IMR-90 (cell line): Measurements from ENCODE around the gene COPS4. TPM values are rescaled to one million over a fixed set of nuclear protein-coding genes. Genes with fewer than 3 reads are reported as not detected.

Experiments used
- ATAC-seq: fragments of 200-7000 bp; cut with Tn5 transposase; 2 replicates; pipeline ENCODE4 v1.9.1; 2020; ENCODE audit warnings: low read depth, mild to moderate bottlenecking, moderate library complexity
- BruUV-seq: library from RNA; stranded (reverse); fragments of 400-500 nt; replicated peaks from 2 replicates; lab custom pipeline; 2021; lab: Mats Ljungman, UMichigan
- CTCF ChIA-PET: fragments of 300-600 bp; formaldehyde crosslinking; extraction: SDS; loops from one replicate; lab custom pipeline; 2021; ENCODE audit warnings: antibody characterized with exemption; lab: Yijun Ruan, JAX
- POLR2A ChIA-PET: fragments of 300-600 bp; sonication (Branson Sonifier 250); formaldehyde crosslinking; loops from one replicate; lab custom pipeline; 2022; ENCODE audit warnings: antibody characterized with exemption; ENCODE audit not compliant: unreplicated experiment; lab: Charles Lee
- DNase-seq: peaks from one replicate; pipeline ENCODE4 v3.0.0; 2013
- H2AFZ ChIP-seq: replicated peaks from 2 replicates; pipeline ENCODE3; 2013; ENCODE audit warnings: low read length, mild to moderate bottlenecking; ENCODE audit not compliant: poor library complexity
- H2AK5ac ChIP-seq: 2 replicates; pipeline ENCODE4 v1.6.1; 2013; ENCODE audit warnings: low read depth, low read length, inconsistent platforms
- H2AK9ac ChIP-seq: replicated peaks from 2 replicates; pipeline ENCODE3; 2013; ENCODE audit warnings: mild to moderate bottlenecking, low read depth, low read length, moderate library complexity; ENCODE audit not compliant: poor library complexity
- H2BK120ac ChIP-seq: 2 replicates; pipeline ENCODE4 v1.6.1; 2013; ENCODE audit warnings: low read depth, low read length, inconsistent platforms
- H2BK15ac ChIP-seq: 3 replicates; pipeline ENCODE4 v1.6.1; 2013; ENCODE audit warnings: low read depth, low read length, inconsistent platforms
- H2BK20ac ChIP-seq: 2 replicates; pipeline ENCODE4 v1.6.1; 2013; ENCODE audit warnings: low read depth, mild to moderate bottlenecking, inconsistent platforms, low read length, moderate library complexity
- H2BK5ac ChIP-seq: 2 replicates; pipeline ENCODE4 v1.6.1; 2013; ENCODE audit warnings: mild to moderate bottlenecking, low read depth, low read length, inconsistent platforms; ENCODE audit not compliant: poor library complexity, severe bottlenecking
- H3K14ac ChIP-seq: replicated peaks from 2 replicates; pipeline ENCODE4 v1.6.1; 2013; ENCODE audit warnings: low read depth, low read length, inconsistent platforms
- H3K18ac ChIP-seq: 2 replicates; pipeline ENCODE4 v1.6.1; 2013; ENCODE audit warnings: low read depth, low read length, control low read depth
- H3K23ac ChIP-seq: 2 replicates; pipeline ENCODE4 v1.6.1; 2013; ENCODE audit warnings: low read depth, low read length, inconsistent platforms
- H3K27ac ChIP-seq: 2 replicates; pipeline ENCODE4 v1.5.1; 2013; ENCODE audit warnings: mild to moderate bottlenecking, control low read depth, low read length; ENCODE audit not compliant: insufficient read depth
- H3K27me3 ChIP-seq: 2 replicates; pipeline ENCODE4 v1.6.1; 2013; ENCODE audit warnings: low read length; ENCODE audit not compliant: control insufficient read depth, insufficient read depth
- H3K36me3 ChIP-seq: 2 replicates; pipeline ENCODE4 v1.6.1; 2013; ENCODE audit warnings: low read length, mixed read lengths; ENCODE audit not compliant: control insufficient read depth, insufficient read depth
- H3K4ac ChIP-seq: 2 replicates; pipeline ENCODE4 v1.6.1; 2013; ENCODE audit warnings: low read depth, low read length, inconsistent platforms
- H3K4me1 ChIP-seq: 2 replicates; pipeline ENCODE4 v1.6.1; 2013; ENCODE audit warnings: low read length, mixed read lengths; ENCODE audit not compliant: control insufficient read depth, insufficient read depth
- H3K4me2 ChIP-seq: 2 replicates; pipeline ENCODE4 v1.6.1; 2013; ENCODE audit warnings: low read depth, mild to moderate bottlenecking, control low read depth, low read length, moderate library complexity
- H3K4me3 ChIP-seq: 2 replicates; pipeline ENCODE4 v1.5.1; 2013; ENCODE audit warnings: low read depth, mild to moderate bottlenecking, control low read depth, low read length, moderate library complexity; ENCODE audit not compliant: insufficient read depth
- H3K56ac ChIP-seq: 2 replicates; pipeline ENCODE4 v1.6.1; 2013; ENCODE audit warnings: low read length, inconsistent platforms; ENCODE audit not compliant: insufficient read depth; ENCODE audit errors: extremely low read depth
- H3K79me1 ChIP-seq, 2 experiments: 2 replicates each; pipeline ENCODE4 v1.6.1; 2013; ENCODE audit warnings: low read length in 2 of 2, inconsistent platforms in 1 of 2, low read depth in 1 of 2
- H3K9ac ChIP-seq: 2 replicates; pipeline ENCODE4 v1.6.1; 2013; ENCODE audit warnings: low read depth, low read length, control low read depth
- H3K9me1 ChIP-seq: 2 replicates; pipeline ENCODE4 v1.6.1; 2013; ENCODE audit warnings: low read length, inconsistent platforms; ENCODE audit not compliant: insufficient read depth
- H3K9me3 ChIP-seq: 2 replicates; pipeline ENCODE4 v1.6.1; 2013; ENCODE audit warnings: low read length; ENCODE audit not compliant: control insufficient read depth, insufficient read depth
- H4K20me1 ChIP-seq: 2 replicates; pipeline ENCODE4 v1.6.1; 2013; ENCODE audit warnings: low read length, inconsistent platforms; ENCODE audit not compliant: insufficient read depth
- H4K5ac ChIP-seq: 2 replicates; pipeline ENCODE4 v1.6.1; 2013; ENCODE audit warnings: mild to moderate bottlenecking, low read depth, low read length, control low read depth
- H4K8ac ChIP-seq, 2 experiments: 2 replicates each; pipeline ENCODE4 v1.6.1; 2013; ENCODE audit warnings: low read depth in 2 of 2, low read length in 2 of 2, control low read depth in 1 of 2, inconsistent platforms in 1 of 2
- H4K91ac ChIP-seq: 2 replicates; pipeline ENCODE4 v1.6.1; 2013; ENCODE audit warnings: low read depth, low read length, inconsistent platforms; ENCODE audit not compliant: insufficient read depth
- MAZ ChIP-seq: IDR thresholded peaks from 2 replicates; pipeline ENCODE4 v1.6.1; 2012; ENCODE audit warnings: low read depth, mild to moderate bottlenecking, low read length, improper control_type of control experiment, moderate library complexity, borderline replicate concordance
- WGBS, 2 experiments: methylation state at CpG; one replicate each; pipeline versions ENCODE4 v1.1.5 to v1.1.7; 2013; ENCODE audit warnings: missing lambda C conversion rate in 2 of 2; ENCODE audit not compliant: insufficient read length in 1 of 2; ENCODE audit errors: extremely low coverage in 2 of 2; 5-methylcytosine and 5-hydroxymethylcytosine counted together
- dilution Hi-C: fragments of 300-500 bp; cut with HindIII; formaldehyde crosslinking; loops from one replicate; pipeline ENCODE4 v1.14.3; 2018; ENCODE audit warnings: low sequenced_read_pairs; ENCODE audit not compliant: unreplicated experiment
- in situ Hi-C: fragments of 300-500 bp; cut with MboI; formaldehyde crosslinking; loops from 3 replicates; pipeline ENCODE4 v1.14.3; 2019; ENCODE audit warnings: low sequenced_read_pairs, inconsistent platforms, mixed read lengths
- intact Hi-C: fragments of 100-400 bp; cut with micrococcal nuclease; formaldehyde crosslinking; loops from 2 replicates; pipeline ENCODE4 v1.10.0; 2022
- polyA plus RNA-seq, 3 experiments: library from polyadenylated mRNA; depleted of rRNA; stranded (reverse); fragments of >200 nt; gene quantifications; 2 replicates each; pipeline ENCODE4 v1.2.3, GENCODE V29; 2012; ENCODE audit warnings: low replicate concordance in 1 of 3
- total RNA-seq: library from RNA; depleted of rRNA; stranded (reverse); fragments of >200 nt; gene quantifications from 2 replicates; pipeline ENCODE4 v1.2.3, GENCODE V29; 2012

COPS4 gene
- total and polyA plus RNA-seq, 2 of the 4 experiments (the other 2 are of a cell fraction) = 40.1 to 115 TPM

GRCh38 chr4:83062739-83063138 is 27.8 kb downstream of the COPS4 start:
- Histone ChIP-seq H4K5ac (no peak overlapping the region), H2BK120ac (no peak overlapping the region), H3K9ac (no peak overlapping the region), H3K27me3 (no peaks in the 10 kb centered on the region), H2AK9ac (no peak overlapping the region), H3K56ac (no peak overlapping the region), H2BK5ac (no peak overlapping the region), H3K9me1 (no peaks in the 10 kb centered on the region), H3K9me3 (no peaks in the 10 kb centered on the region), H4K91ac (no peak overlapping the region), H3K36me3 (peaks cover 35% of the 10 kb centered on the region), H3K23ac (no peak overlapping the region), H4K8ac (no peak overlapping the region), H3K4ac (no peak overlapping the region), H3K27ac (no peak overlapping the region), H3K14ac (no peak overlapping the region), H2BK20ac (no peak overlapping the region), H4K20me1 (no peaks in the 10 kb centered on the region), H3K4me3 (no peak overlapping the region), H2AK5ac (no peak overlapping the region), H3K4me2 (no peak overlapping the region), H3K18ac (no peak overlapping the region), H3K4me1 (no peaks in the 10 kb centered on the region), H3K79me1 (peaks cover 0 to 2% of the 10 kb centered on the region in 2 experiments; a peak in 2 of 4 replicates), H2BK15ac (no peak overlapping the region), H2AFZ (no peak overlapping the region)
- dilution Hi-C loops = no loop called here
- no peak for TF ChIP-seq MAZ
- no TSS peak for BruUV-seq
- no peak for DNase-seq
- no peak for ATAC-seq
- in situ Hi-C loops = no loop called here
- intact Hi-C loops = no loop called here
- POLR2A ChIA-PET = no interaction called here
- no CpG with 5 or more reads among the region's 4 CpGs for WGBS, 2 experiments
- CTCF ChIA-PET = interaction anchor here (1.5 kb wide), 1 partner anchor 11 kb away, joined by 9 read pairs; no protein-coding TSS in a partner anchor
